ENCODE results near the gene SUSD1.

DNA sequence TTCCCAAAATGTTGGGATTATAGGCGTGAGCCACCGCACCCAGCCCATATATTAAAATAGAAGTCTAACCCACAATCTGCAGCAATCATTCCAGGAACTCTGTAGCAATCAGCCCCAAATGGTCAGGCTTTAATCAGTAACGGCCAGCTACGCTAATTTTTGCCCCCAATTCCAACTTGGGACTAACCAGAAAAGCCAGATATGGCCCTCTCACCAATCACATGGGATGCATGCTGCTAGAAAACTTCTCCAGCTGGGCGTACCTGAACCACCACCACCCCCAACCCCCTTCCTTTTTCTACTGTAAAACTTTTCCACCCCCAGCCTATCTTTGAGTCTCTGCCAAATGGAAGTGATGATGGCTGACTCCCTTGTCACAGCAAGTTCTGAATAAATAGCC, 4.1 kb downstream of the SUSD1 start:
- TF ChIP-seq CTCF (IDR thresholded peaks at IDR 0.05) (no peak), POLR2A (IDR thresholded peaks at IDR 0.05) (no peak)
